ENCODE data around the gene MED27. TPM values are rescaled to one million over a fixed set of nuclear protein-coding genes. Genes with fewer than 3 reads are reported as not detected.

The MED27 gene
- total and polyA plus RNA-seq, 2 of the 4 experiments (the other 2 are of a cell fraction), result 50.2 to 63.4 TPM

GRCh38 chr9:131919216-131919615 is 160.5 kb downstream of the MED27 start:
- ChIA-PET POLR2A (ENCODE audit: unreplicated experiment) (interaction anchor here (0.5 kb wide), 1 partner anchor 21 kb away, joined by 15 read pairs; no protein-coding TSS in a partner anchor), CTCF (no interaction called here)
- 67% methylated on average over 1 of the region's 1 CpG; no CpG with 5 or more reads in 1 of the 2 experiments for WGBS, 2 experiments (ENCODE audit: extremely low coverage in 2 of 2, insufficient read length in 1 of 2)
- Histone ChIP-seq H3K79me1 (ENCODE audit: low read depth in 1 of 2, low read length in 2 of 2) (peaks cover 13 to 36% of the 10 kb centered on the region in 2 experiments; a peak in 3 of 4 replicates), H3K56ac (ENCODE audit: extremely low read depth, insufficient read depth, low read length) (no peak overlapping the region), H3K9me3 (ENCODE audit: control insufficient read depth, insufficient read depth, low read length) (no peaks in the 10 kb centered on the region), H3K4me1 (ENCODE audit: control insufficient read depth, insufficient read depth, low read length) (no peaks in the 10 kb centered on the region), H4K20me1 (ENCODE audit: insufficient read depth, low read length) (peaks cover 25% of the 10 kb centered on the region), H3K27ac (ENCODE audit: insufficient read depth, low read length) (no peak overlapping the region), H4K5ac (ENCODE audit: low read depth, low read length) (no peak overlapping the region), H2AFZ (replicated peaks; ENCODE audit: low read length, poor library complexity) (no peak overlapping the region), H3K27me3 (ENCODE audit: control insufficient read depth, insufficient read depth, low read length) (no peaks in the 10 kb centered on the region), H2AK5ac (ENCODE audit: low read depth, low read length) (no peak overlapping the region), H2BK15ac (ENCODE audit: low read depth, low read length) (no peak overlapping the region), H3K9me1 (ENCODE audit: insufficient read depth, low read length) (peaks cover 17% of the 10 kb centered on the region), H4K8ac (ENCODE audit: low read depth in 2 of 2, low read length in 2 of 2) (no peak overlapping the region), H4K91ac (ENCODE audit: insufficient read depth, low read depth, low read length) (no peak overlapping the region), H2BK20ac (ENCODE audit: low read depth, low read length) (no peak overlapping the region), H3K23ac (ENCODE audit: low read depth, low read length) (no peak overlapping the region), H3K9ac (ENCODE audit: low read depth, low read length) (no peak overlapping the region), H3K14ac (replicated peaks; ENCODE audit: low read depth, low read length) (no peak overlapping the region), H3K4me2 (ENCODE audit: low read depth, low read length) (no peak overlapping the region), H2BK5ac (ENCODE audit: low read depth, low read length, poor library complexity, severe bottlenecking) (no peak overlapping the region), H3K36me3 (ENCODE audit: control insufficient read depth, insufficient read depth, low read length) (no peaks in the 10 kb centered on the region; the same call in 1 of the 2 replicates), H3K4ac (ENCODE audit: low read depth, low read length) (no peak overlapping the region), H3K4me3 (ENCODE audit: insufficient read depth, low read depth, low read length) (no peak overlapping the region), H2BK120ac (ENCODE audit: low read depth, low read length) (no peak overlapping the region), H3K18ac (ENCODE audit: low read depth, low read length) (no peak overlapping the region), H2AK9ac (replicated peaks; ENCODE audit: low read depth, low read length, poor library complexity) (no peak overlapping the region)
- DNase-seq (no peak), ATAC-seq (ENCODE audit: low read depth) (no peak)
- in situ Hi-C loops (cut with MboI; ENCODE audit: low sequenced_read_pairs) (no loop called here), intact Hi-C loops (cut with micrococcal nuclease) (no loop called here), dilution Hi-C loops (cut with HindIII; ENCODE audit: low sequenced_read_pairs, unreplicated experiment) (no loop called here)
- no peak for TF ChIP-seq FOS (IDR thresholded peaks at IDR 0.05; ENCODE audit: low read depth, low read length)
- TF ChIP-seq POLR2A (IDR thresholded peaks at IDR 0.05; ENCODE audit: low read depth, low read length), result no peak
- TF ChIP-seq CTCF (conservative IDR thresholded peaks at IDR 0.05; ENCODE audit: low read depth, low read length), result no peak
- TF ChIP-seq MAZ (IDR thresholded peaks at IDR 0.05; ENCODE audit: borderline replicate concordance, low read depth, low read length), result no peak
- TF ChIP-seq CHD1 (IDR thresholded peaks at IDR 0.05; ENCODE audit: low read depth, low read length), result no peak
- TF ChIP-seq USF2 (IDR thresholded peaks at IDR 0.05; ENCODE audit: low read depth, low read length), result no peak
- no peak for TF ChIP-seq RCOR1 (IDR thresholded peaks at IDR 0.05; ENCODE audit: insufficient replicate concordance, low read length)
- no peak for TF ChIP-seq NFE2L2 (IDR thresholded peaks at IDR 0.05; ENCODE audit: low read depth, low read length)
- TF ChIP-seq ELK1 (IDR thresholded peaks at IDR 0.05; ENCODE audit: borderline replicate concordance, low read depth, low read length), result no peak
- no peak for TF ChIP-seq CEBPB (IDR thresholded peaks at IDR 0.05; ENCODE audit: low read depth, low read length)
- TF ChIP-seq BHLHE40 (IDR thresholded peaks at IDR 0.05; ENCODE audit: low read depth, low read length), result no peak
- no peak for TF ChIP-seq SMC3 (IDR thresholded peaks at IDR 0.05; ENCODE audit: low read depth, low read length)
- no peak for TF ChIP-seq RFX5 (IDR thresholded peaks at IDR 0.05; ENCODE audit: low read depth, low read length)
- no peak for TF ChIP-seq MXI1 (IDR thresholded peaks at IDR 0.05; ENCODE audit: borderline replicate concordance, low read depth, low read length)
- no peak for TF ChIP-seq MAFK (IDR thresholded peaks at IDR 0.05; ENCODE audit: low read depth, low read length)
- TF ChIP-seq RAD21 (IDR thresholded peaks at IDR 0.05; ENCODE audit: low read length), result no peak
- BruUV-seq (replicated peaks), result no TSS peak
